Measurements from ENCODE around the gene IGSF3.

The IGSF3 gene

GRCh38 chr1:116559304-116559761 lies 108.2 kb downstream of the IGSF3 start:
- WGBS = 93% methylated on average over 8 of the region's 8 CpGs
- H3K4me3 ChIP-seq (ENCODE audit: low read length) = no peak overlapping the region
- no peak overlapping the region for H3K27ac ChIP-seq (ENCODE audit: low read depth, low read length)
- H3K27me3 ChIP-seq (ENCODE audit: insufficient read depth, low read length) = no peaks in the 10 kb centered on the region
- H3K9ac ChIP-seq (ENCODE audit: low read depth, low read length) = no peak overlapping the region
- no peaks in the 10 kb centered on the region for H3K36me3 ChIP-seq (ENCODE audit: insufficient read depth, low read length)
- H3K9me3 ChIP-seq (ENCODE audit: insufficient read depth, low read depth, low read length) = 0 out of 2 replicates have a peak, but pooled peaks cover 4% of the 10 kb centered on the region
- no peaks in the 10 kb centered on the region for H3K4me1 ChIP-seq (ENCODE audit: insufficient read depth, low read length)

GRCh38 chr1:116558571-116558970 lies 109.0 kb downstream of the IGSF3 start:
- Histone ChIP-seq H3K4me3 (ENCODE audit: low read length) (no peak overlapping the region), H3K36me3 (ENCODE audit: insufficient read depth, low read length) (no peaks in the 10 kb centered on the region), H3K27ac (ENCODE audit: low read depth, low read length) (no peak overlapping the region), H3K4me1 (ENCODE audit: insufficient read depth, low read length) (peaks cover 4% of the 10 kb centered on the region), H3K27me3 (ENCODE audit: insufficient read depth, low read length) (no peaks in the 10 kb centered on the region), H3K9ac (ENCODE audit: low read depth, low read length) (no peak overlapping the region), H3K9me3 (ENCODE audit: insufficient read depth, low read depth, low read length) (0 out of 2 replicates have a peak, but pooled peaks cover under 1% of the 10 kb centered on the region)
- 93% methylated on average over 1 of the region's 1 CpG for WGBS

GRCh38 chr1:116558140-116558549 lies 109.4 kb downstream of the IGSF3 start:
- no peaks in the 10 kb centered on the region for H3K27me3 ChIP-seq (ENCODE audit: insufficient read depth, low read length)
- H3K9me3 ChIP-seq (ENCODE audit: insufficient read depth, low read depth, low read length) = no peaks in the 10 kb centered on the region
- no peak overlapping the region for H3K4me3 ChIP-seq (ENCODE audit: low read length)
- H3K36me3 ChIP-seq (ENCODE audit: insufficient read depth, low read length) = no peaks in the 10 kb centered on the region
- peaks cover 9% of the 10 kb centered on the region for H3K4me1 ChIP-seq (ENCODE audit: insufficient read depth, low read length)
- WGBS = 88% methylated on average over 3 of the region's 4 CpGs
- no peak overlapping the region for H3K27ac ChIP-seq (ENCODE audit: low read depth, low read length)
- H3K9ac ChIP-seq (ENCODE audit: low read depth, low read length) = no peak overlapping the region

DNA sequence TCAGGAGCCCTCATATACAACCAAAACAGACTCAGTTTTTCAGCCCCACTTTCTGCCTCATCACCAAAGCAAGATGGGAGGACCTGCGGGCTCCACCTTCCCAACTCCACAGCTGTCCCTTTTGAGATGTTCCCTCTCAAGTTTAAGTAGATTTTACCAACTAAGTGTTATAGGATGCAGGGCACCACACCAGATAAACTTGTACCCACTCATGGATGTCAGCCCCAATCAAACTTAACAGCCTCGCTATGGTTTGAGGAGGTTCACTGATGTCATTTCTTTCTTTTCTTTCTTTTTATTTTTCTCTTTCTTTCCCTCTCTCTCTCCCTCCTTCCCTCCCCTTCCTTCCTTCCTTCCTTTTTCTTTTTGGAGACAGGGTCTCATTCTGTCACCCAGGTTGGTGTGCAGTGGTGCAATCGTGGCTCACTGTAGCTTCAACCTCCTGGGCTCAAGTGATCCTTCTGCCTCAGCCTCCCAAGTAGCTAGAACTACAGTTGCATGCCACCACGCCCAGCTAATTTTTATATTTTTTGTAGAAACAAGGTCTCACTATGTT lies 110.1 kb downstream of the IGSF3 start:
- Histone ChIP-seq H3K27me3 (ENCODE audit: insufficient read depth, low read length) (no peaks in the 10 kb centered on the region), H3K9ac (ENCODE audit: low read depth, low read length) (no peak overlapping the region), H3K4me3 (ENCODE audit: low read length) (no peak overlapping the region), H3K36me3 (ENCODE audit: insufficient read depth, low read length) (no peaks in the 10 kb centered on the region), H3K9me3 (ENCODE audit: insufficient read depth, low read depth, low read length) (no peaks in the 10 kb centered on the region), H3K4me1 (ENCODE audit: insufficient read depth, low read length) (peaks cover 11% of the 10 kb centered on the region), H3K27ac (ENCODE audit: low read depth, low read length) (no peak overlapping the region)
- 87% methylated on average over 4 of the region's 4 CpGs for WGBS

DNA sequence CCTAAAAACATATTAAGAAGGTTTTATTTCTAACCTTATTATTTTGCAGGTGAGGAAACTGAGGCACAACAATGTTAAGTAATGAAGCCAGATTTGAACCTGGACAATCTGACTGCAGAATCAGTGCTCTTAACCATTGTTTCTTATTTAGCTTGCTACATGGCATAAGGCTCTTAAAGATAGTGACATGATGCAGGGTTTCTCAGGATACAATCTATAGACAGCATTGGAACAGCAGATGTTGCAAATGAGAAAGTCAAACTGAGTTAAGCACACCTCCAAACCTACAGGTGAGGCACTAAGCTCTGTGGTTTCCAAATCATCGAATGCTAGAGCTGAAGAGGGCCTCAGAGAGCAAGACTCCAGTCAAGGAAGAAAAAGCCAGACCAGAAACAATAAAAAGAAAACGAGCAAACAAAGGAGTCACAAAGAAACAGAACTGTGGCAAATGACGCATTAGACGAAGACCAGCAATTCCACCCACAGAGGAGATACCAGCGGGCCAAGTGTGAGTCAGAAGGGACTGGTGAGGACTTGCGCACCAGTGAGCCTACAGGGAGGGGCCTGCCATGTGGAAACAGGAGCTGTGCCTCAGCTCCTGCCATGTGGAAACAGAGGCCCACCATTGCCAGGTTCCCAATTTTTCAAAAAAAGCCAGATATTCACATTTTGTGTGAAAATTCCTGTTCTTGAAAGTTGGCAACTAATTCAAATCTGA lies 111.1 kb downstream of the IGSF3 start:
- no peak overlapping the region for H3K4me3 ChIP-seq (ENCODE audit: low read length)
- H3K9ac ChIP-seq (ENCODE audit: low read depth, low read length) = no peak overlapping the region
- H3K36me3 ChIP-seq (ENCODE audit: insufficient read depth, low read length) = no peaks in the 10 kb centered on the region
- peaks cover 11% of the 10 kb centered on the region for H3K4me1 ChIP-seq (ENCODE audit: insufficient read depth, low read length)
- 91% methylated on average over 6 of the region's 6 CpGs for WGBS
- H3K27me3 ChIP-seq (ENCODE audit: insufficient read depth, low read length) = no peaks in the 10 kb centered on the region
- H3K9me3 ChIP-seq (ENCODE audit: insufficient read depth, low read depth, low read length) = no peaks in the 10 kb centered on the region
- H3K27ac ChIP-seq (ENCODE audit: low read depth, low read length) = no peak overlapping the region

GRCh38 chr1:116554924-116555323 lies 112.6 kb downstream of the IGSF3 start:
- peaks cover 11% of the 10 kb centered on the region for H3K4me1 ChIP-seq (ENCODE audit: insufficient read depth, low read length)
- H3K4me3 ChIP-seq (ENCODE audit: low read length) = no peak overlapping the region
- H3K9ac ChIP-seq (ENCODE audit: low read depth, low read length) = no peak overlapping the region
- WGBS = 93% methylated on average over 2 of the region's 2 CpGs
- H3K9me3 ChIP-seq (ENCODE audit: insufficient read depth, low read depth, low read length) = no peaks in the 10 kb centered on the region
- H3K27ac ChIP-seq (ENCODE audit: low read depth, low read length) = no peak overlapping the region
- no peaks in the 10 kb centered on the region for H3K27me3 ChIP-seq (ENCODE audit: insufficient read depth, low read length)
- no peaks in the 10 kb centered on the region for H3K36me3 ChIP-seq (ENCODE audit: insufficient read depth, low read length)

GRCh38 chr1:116553386-116554115 lies 114.0 kb downstream of the IGSF3 start:
- Histone ChIP-seq H3K4me1 (ENCODE audit: insufficient read depth, low read length) (peaks cover 11% of the 10 kb centered on the region), H3K9ac (ENCODE audit: low read depth, low read length) (no peak overlapping the region), H3K4me3 (ENCODE audit: low read length) (no peak overlapping the region), H3K9me3 (ENCODE audit: insufficient read depth, low read depth, low read length) (no peaks in the 10 kb centered on the region), H3K36me3 (ENCODE audit: insufficient read depth, low read length) (no peaks in the 10 kb centered on the region), H3K27me3 (ENCODE audit: insufficient read depth, low read length) (no peaks in the 10 kb centered on the region), H3K27ac (ENCODE audit: low read depth, low read length) (no peak overlapping the region)
- 92% methylated on average over 1 of the region's 1 CpG for WGBS

DNA sequence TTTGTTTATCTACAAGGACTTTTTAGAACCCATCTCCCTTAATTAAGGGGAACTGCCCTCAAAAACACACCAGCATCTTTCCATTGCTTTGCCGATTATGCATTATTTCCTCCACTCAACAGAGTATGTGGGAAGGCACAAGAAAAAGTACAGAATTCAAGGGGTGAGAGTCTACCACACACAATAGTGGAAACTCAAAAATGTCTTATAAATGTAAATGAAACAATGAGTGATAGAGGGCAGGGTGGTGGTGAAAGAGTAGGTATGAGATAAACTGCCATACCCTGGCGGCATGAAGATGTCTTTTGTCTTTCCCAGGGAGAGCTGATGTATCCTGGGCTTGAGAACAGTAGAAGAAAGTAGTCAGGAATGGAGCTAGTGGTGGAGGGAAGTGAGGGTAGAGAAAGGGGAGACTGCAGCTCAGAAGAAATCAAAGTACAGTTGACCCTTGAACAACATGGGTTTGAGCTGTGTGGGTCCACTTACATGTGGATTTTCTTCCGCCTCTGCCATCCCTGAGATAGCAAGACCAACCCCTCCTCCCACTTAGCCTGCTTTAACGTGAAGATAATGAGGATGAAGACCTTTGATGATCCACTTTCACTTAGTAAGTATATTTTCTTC lies 121.1 kb downstream of the IGSF3 start:
- Histone ChIP-seq H3K9ac (ENCODE audit: low read depth, low read length) (no peak overlapping the region), H3K9me3 (ENCODE audit: insufficient read depth, low read depth, low read length) (no peaks in the 10 kb centered on the region), H3K27ac (ENCODE audit: low read depth, low read length) (no peak overlapping the region), H3K36me3 (ENCODE audit: insufficient read depth, low read length) (no peaks in the 10 kb centered on the region), H3K4me1 (ENCODE audit: insufficient read depth, low read length) (no peaks in the 10 kb centered on the region), H3K27me3 (ENCODE audit: insufficient read depth, low read length) (no peaks in the 10 kb centered on the region), H3K4me3 (ENCODE audit: low read length) (no peak overlapping the region)
- whole genome bisulfite sequencing = 97% methylated on average over 3 of the region's 4 CpGs

DNA sequence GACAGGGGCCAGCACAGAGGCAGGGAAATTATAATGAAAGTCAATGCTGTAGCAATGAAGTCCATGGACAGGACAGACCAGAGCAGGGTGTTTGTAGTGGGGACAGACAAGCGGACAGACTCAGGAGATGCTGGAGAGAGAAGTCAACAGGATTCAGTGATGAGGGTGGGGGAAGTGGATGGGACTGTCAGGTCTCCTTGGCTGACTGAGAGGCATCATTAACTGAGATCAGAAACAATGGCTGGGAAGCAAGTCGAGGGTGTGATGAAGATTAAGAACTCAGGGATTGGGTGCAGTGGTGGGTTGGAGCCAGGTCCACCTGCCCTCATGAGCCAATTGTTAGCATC lies 122.2 kb downstream of the IGSF3 start:
- Histone ChIP-seq H3K9me3 (ENCODE audit: insufficient read depth, low read depth, low read length) (no peaks in the 10 kb centered on the region), H3K27me3 (ENCODE audit: insufficient read depth, low read length) (no peaks in the 10 kb centered on the region), H3K9ac (ENCODE audit: low read depth, low read length) (no peak overlapping the region), H3K27ac (ENCODE audit: low read depth, low read length) (no peak overlapping the region), H3K4me3 (ENCODE audit: low read length) (no peak overlapping the region), H3K36me3 (ENCODE audit: insufficient read depth, low read length) (no peaks in the 10 kb centered on the region), H3K4me1 (ENCODE audit: insufficient read depth, low read length) (no peaks in the 10 kb centered on the region)
- 92% methylated on average over 2 of the region's 2 CpGs for WGBS

DNA sequence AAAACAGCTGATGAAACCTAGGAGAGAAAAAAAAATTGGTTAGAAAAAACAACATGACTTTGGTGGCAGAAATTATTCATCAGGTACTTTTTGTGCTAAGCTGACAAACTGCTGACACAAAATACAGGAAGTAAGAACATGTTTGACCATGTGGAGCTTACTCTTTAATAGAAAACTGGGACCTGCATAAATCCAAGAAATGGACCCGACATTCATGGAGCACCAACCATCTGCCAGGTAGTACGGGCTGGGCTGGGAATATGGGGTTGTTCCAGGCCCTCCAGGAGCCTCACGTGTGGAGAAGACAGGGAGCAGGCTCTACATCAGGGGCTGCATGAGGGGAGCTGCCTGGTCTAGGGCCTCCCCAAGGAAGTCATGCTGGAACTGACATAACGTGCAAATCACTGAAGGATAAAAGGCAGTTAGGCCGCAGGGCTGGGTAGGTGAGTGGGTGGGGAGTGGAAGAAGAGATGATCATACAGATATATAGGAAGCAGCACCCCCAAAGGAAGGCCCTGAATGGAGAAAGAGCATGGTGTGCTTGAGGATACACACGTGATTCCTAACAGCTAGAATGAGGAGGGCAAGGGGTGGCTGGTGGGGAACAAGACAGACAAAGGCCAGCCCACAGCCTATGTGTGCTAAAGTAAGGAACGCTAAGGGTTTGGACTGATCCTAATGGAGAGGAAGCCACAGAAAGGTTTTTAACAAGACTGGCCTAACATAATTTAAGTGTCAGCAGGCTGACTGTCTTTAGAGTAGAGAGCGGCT lies 122.8 kb downstream of the IGSF3 start:
- Histone ChIP-seq H3K9ac (ENCODE audit: low read depth, low read length) (no peak overlapping the region), H3K36me3 (ENCODE audit: insufficient read depth, low read length) (no peaks in the 10 kb centered on the region), H3K9me3 (ENCODE audit: insufficient read depth, low read depth, low read length) (no peaks in the 10 kb centered on the region), H3K27ac (ENCODE audit: low read depth, low read length) (no peak overlapping the region), H3K4me1 (ENCODE audit: insufficient read depth, low read length) (no peaks in the 10 kb centered on the region), H3K4me3 (ENCODE audit: low read length) (no peak overlapping the region), H3K27me3 (ENCODE audit: insufficient read depth, low read length) (no peaks in the 10 kb centered on the region)
- 91% methylated on average over 8 of the region's 8 CpGs for WGBS
